Memory B cell (primary cell): ENCODE measurements around the gene ADGRA1.
A peak's percentile ranks its signal among the peaks of the same experiment; 100 is the strongest.

Source experiments
- ATAC-seq: fragments of 150-1000 bp; cut with Tn5 transposase; 2 replicates; pipeline ENCODE4 v1.10.0; 2021; ENCODE audit warnings: low read depth, mild to moderate bottlenecking, moderate library complexity
- DNase-seq, 2 donors: peaks; one replicate each; pipeline ENCODE4 v3.0.0; 2022; ENCODE audit warnings: low spot score in 2 of 2
- H3K27ac Mint-ChIP-seq: one replicate; pipeline ENCODE4 v1.8.0; 2022; ENCODE audit warnings: mild to moderate bottlenecking, moderate library complexity, mixed read lengths
- H3K27me3 Mint-ChIP-seq: one replicate; pipeline ENCODE4 v1.8.0; 2022; ENCODE audit warnings: mixed read lengths
- H3K36me3 Mint-ChIP-seq: one replicate; pipeline ENCODE4 v1.8.0; 2022; ENCODE audit warnings: mild to moderate bottlenecking, mixed read lengths
- H3K4me1 Mint-ChIP-seq: one replicate; pipeline ENCODE4 v1.8.0; 2022; ENCODE audit warnings: mixed read lengths
- H3K4me3 Mint-ChIP-seq: one replicate; pipeline ENCODE4 v1.8.0; 2022; ENCODE audit warnings: mild to moderate bottlenecking, moderate library complexity, mixed read lengths
- H3K9me3 Mint-ChIP-seq: one replicate; pipeline ENCODE4 v1.8.0; 2022; ENCODE audit warnings: mixed read lengths

The ADGRA1 gene

DNA sequence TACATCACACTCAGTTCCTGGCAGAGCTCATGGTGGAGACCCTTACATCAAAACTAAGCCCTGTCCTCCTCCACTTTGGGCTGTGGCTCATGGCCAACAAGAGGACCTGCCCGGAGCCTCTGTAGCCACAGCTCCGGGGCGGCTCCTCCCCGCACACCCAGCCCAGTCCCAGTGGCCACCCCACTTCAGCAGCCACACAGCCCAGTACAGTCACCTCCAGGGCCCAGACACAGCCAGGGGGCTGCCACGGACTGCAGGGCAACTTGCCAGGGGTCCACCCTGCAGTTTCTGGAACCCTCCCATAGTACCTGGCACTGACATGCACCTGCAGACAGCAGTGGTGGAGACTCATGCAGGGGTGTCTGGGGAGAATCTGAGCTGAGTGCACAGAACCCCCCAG, 11.8 kb downstream of the ADGRA1 start:
- no peak for DNase-seq
- Mint-ChIP-seq H3K36me3 (no peaks in the 10 kb centered on the region), H3K4me1 (peaks cover 2% of the 10 kb centered on the region), H3K27ac (no peak overlapping the region), H3K9me3 (no peaks in the 10 kb centered on the region), H3K27me3 (peaks cover 10% of the 10 kb centered on the region), H3K4me3 (no peak overlapping the region)
- no peak for ATAC-seq

DNA sequence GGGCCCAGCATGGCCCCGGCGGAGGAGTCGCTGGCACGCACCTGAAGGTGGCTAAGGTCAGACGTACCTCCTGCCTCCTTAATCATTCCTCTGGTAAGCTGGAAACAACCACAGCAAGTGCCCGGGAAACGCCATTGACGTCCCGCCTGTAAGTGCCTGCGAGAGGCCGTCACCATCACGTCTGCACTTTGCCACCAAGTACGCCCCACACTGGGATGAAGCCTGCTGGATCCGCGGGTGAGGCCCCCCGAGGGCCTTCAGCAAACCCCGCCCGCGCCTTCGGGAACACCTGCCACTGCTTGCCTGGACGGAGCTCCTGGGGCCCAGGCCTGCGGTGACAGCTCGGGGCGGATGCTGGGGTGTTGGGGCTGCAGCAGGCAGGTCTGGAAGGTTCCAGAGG, 12.5 kb downstream of the ADGRA1 start:
- DNase-seq: no peak
- Mint-ChIP-seq H3K9me3 (no peaks in the 10 kb centered on the region), H3K36me3 (no peaks in the 10 kb centered on the region), H3K4me1 (peaks cover 2% of the 10 kb centered on the region), H3K4me3 (no peak overlapping the region), H3K27me3 (peaks cover 10% of the 10 kb centered on the region), H3K27ac (no peak overlapping the region)
- no peak for ATAC-seq

DNA sequence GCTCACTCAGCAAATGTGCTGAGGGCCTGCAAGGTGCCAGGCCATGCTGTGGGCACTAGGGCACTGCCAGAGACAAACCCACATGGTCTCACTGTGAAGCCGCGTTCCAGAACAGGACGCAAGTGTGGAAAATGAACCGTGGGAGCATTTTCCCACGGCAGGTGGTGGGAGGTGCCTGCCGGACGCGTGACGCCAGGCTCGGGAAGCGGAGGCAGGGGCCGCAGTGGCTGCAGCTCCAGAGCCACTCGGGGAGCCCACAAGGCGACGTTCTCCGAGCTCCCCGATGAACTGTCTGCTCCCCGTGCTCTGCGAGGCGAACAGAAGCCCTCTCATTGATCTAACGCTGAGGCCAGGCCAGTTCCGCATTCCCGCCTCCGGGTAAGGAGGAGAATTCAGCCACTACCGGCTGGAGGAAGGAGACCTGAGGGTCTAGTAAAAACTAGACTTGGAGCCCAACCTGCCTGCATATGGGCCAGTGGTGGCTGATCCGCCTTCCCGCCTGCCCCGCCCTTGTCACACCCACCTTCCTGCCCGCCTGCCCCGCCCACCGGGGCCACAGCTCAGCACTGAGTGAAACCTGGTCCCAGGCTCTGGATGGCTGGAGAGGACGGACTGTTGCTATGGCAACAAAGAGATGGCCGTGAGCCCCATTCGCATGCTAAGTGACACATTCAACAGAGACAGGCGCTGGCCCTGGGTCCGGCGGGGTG, 13.1 kb downstream of the ADGRA1 start:
- no peak overlapping the region for H3K4me3 Mint-ChIP-seq
- DNase-seq: no peak
- no peaks in the 10 kb centered on the region for H3K9me3 Mint-ChIP-seq
- H3K36me3 Mint-ChIP-seq: no peaks in the 10 kb centered on the region
- H3K27ac Mint-ChIP-seq: no peak overlapping the region
- peaks cover 10% of the 10 kb centered on the region for H3K27me3 Mint-ChIP-seq
- peaks cover 2% of the 10 kb centered on the region for H3K4me1 Mint-ChIP-seq
- ATAC-seq: peak; percentile 27

- H3K9me3 Mint-ChIP-seq: no peaks in the 10 kb centered on the region
- H3K4me3 Mint-ChIP-seq: no peak overlapping the region
- H3K27ac Mint-ChIP-seq: no peak overlapping the region
- peaks cover 2% of the 10 kb centered on the region for H3K4me1 Mint-ChIP-seq
- H3K36me3 Mint-ChIP-seq: no peaks in the 10 kb centered on the region
- H3K27me3 Mint-ChIP-seq: peaks cover 10% of the 10 kb centered on the region
- DNase-seq: no peak
- ATAC-seq: no peak
Measured at GRCh38 chr10:133101416-133101810, 13.7 kb downstream of the ADGRA1 start.

DNA sequence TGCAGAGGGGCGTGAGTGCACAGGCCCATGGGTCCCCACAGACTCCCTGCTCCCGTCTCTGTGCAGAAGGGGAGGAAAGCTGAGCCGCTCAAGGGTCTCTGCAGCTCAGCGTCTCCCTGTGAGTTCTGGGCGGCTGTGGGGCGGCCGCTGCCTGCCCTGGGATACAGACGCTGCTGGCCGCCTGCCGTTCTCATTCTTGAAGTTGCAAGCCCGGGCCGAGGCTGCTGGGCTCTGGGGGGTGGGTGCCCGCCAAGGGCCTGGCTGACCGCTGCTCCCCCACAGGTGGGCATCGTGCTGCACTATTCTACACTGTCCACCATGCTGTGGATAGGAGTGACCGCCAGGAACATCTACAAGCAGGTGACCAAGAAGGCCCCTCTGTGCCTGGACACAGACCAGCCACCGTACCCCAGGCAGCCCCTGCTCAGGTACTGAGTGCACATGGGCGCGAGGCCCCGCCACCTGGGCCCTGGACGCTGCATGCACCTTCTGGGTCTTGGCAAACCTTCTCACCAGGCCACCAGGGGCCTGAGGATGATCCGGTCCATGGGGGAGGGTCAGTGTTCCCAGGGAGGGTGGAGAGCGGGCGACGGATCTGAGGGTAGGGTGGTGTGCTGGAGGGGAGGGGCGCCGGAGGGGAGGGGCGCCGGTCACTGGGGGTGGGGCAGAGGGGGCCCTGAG, 14.8 kb downstream of the ADGRA1 start:
- Mint-ChIP-seq H3K9me3 (peaks cover 8% of the 10 kb centered on the region), H3K4me3 (no peak overlapping the region), H3K27ac (no peak overlapping the region), H3K27me3 (peaks cover 10% of the 10 kb centered on the region), H3K36me3 (no peaks in the 10 kb centered on the region), H3K4me1 (peaks cover 2% of the 10 kb centered on the region)
- ATAC-seq: no peak
- DNase-seq: no peak

DNA sequence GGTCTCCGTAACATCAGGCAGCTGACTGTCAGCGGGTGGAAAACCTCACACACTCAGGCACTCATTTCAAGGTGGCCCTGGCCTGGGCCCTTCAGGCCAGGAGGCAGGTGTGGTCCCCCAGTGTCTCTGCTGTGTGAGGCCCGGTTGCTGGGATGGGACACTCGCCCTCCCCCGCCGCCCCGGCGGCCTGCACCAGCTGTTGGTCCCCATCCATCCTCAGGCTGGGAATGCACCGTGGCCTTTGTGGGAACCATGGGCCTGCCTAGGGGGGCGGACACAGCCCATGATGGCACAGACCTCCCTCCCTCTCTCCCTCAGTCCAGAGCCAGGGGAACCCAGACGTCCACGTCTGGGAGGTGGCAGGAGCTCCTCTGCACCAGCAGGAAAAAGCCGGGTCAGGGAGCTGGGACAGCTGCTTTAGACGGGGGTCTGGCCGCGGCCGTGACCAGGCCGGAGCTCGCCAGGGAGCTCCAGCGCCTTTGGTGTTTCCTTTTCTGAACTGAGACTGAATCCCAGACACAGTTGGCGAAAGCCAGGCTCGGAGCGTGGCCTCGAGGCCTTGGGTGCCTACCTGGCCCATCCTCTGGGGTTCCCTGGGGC, 15.7 kb downstream of the ADGRA1 start:
- no peak for ATAC-seq
- Mint-ChIP-seq H3K4me3 (no peak overlapping the region), H3K36me3 (no peaks in the 10 kb centered on the region), H3K9me3 (peaks cover 11% of the 10 kb centered on the region), H3K4me1 (peaks cover 2% of the 10 kb centered on the region), H3K27ac (no peak overlapping the region), H3K27me3 (peaks cover 10% of the 10 kb centered on the region)
- no peak for DNase-seq

- no peak overlapping the region for H3K4me3 Mint-ChIP-seq
- ATAC-seq: no peak
- DNase-seq: no peak
- no peak overlapping the region for H3K27ac Mint-ChIP-seq
- H3K27me3 Mint-ChIP-seq: peaks cover 9% of the 10 kb centered on the region
- H3K4me1 Mint-ChIP-seq: peaks cover 2% of the 10 kb centered on the region
- H3K9me3 Mint-ChIP-seq: peaks cover 16% of the 10 kb centered on the region
- peaks cover 2% of the 10 kb centered on the region for H3K36me3 Mint-ChIP-seq
Measured at GRCh38 chr10:133104068-133104962, 16.6 kb downstream of the ADGRA1 start.

DNA sequence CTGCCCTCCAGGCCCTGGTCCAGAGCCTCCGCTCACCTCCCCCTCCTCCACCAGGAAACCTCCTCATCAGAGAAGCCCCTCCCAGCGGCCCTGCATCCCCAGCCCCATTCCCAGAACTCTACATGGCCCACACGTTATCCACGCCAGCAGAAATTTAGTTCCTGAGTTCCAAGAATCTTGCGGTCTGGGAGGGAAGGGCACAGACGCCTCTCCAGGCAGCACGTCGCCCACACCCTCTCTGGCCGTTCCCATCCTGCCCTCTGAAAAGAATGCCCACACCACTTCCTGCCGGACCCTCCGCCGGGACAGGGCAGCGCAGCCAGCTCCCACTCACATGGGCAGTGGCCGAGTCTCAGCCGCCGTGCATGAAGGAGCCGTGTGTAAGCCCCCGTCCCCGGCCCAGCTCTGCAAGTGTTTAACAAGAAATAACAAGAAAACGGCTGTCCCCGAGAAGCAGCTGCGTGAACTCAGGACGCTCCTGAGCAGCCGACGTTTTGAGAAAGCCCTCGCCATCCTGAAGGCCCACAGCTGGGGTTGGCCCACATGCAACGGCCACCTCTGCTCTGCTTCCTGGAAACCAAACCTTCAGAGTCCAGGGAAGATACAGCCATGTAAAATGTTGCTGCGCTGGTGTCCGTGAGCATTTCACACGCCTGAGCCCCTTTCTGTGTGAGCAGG, 17.4 kb downstream of the ADGRA1 start:
- H3K36me3 Mint-ChIP-seq: peaks cover 5% of the 10 kb centered on the region
- H3K27ac Mint-ChIP-seq: no peak overlapping the region
- H3K27me3 Mint-ChIP-seq: peaks cover 10% of the 10 kb centered on the region
- ATAC-seq (no peak), DNase-seq (no peak)
- H3K9me3 Mint-ChIP-seq: peaks cover 19% of the 10 kb centered on the region
- H3K4me3 Mint-ChIP-seq: no peak overlapping the region
- peaks cover 2% of the 10 kb centered on the region for H3K4me1 Mint-ChIP-seq

- peaks cover 19% of the 10 kb centered on the region for H3K9me3 Mint-ChIP-seq
- ATAC-seq (no peak), DNase-seq (no peak)
- peaks cover 2% of the 10 kb centered on the region for H3K4me1 Mint-ChIP-seq
- no peak overlapping the region for H3K27ac Mint-ChIP-seq
- no peak overlapping the region for H3K4me3 Mint-ChIP-seq
- H3K36me3 Mint-ChIP-seq: peaks cover 5% of the 10 kb centered on the region
- H3K27me3 Mint-ChIP-seq: peaks cover 9% of the 10 kb centered on the region
Measured at GRCh38 chr10:133105686-133106390, 18.1 kb downstream of the ADGRA1 start.

DNA sequence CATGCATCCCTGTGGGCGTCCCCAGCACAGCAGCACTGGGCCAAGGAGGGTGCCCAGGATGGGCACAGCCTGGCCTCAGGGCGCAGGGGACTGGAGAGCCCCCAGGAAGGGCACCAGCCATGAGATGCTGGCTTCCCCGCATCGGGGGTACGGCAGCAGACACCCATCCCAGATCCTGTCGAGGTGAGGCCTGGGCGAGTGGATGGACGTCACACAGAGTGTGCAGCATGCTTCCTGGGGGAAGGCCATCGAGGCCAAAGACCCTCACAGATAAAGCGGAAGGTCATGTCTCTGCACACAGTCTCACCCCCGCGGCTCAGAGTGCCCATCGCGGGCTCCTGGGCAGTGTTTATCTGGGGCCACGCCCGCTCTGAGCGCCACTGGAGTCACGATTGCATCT, 18.8 kb downstream of the ADGRA1 start:
- ATAC-seq (no peak), DNase-seq (no peak)
- Mint-ChIP-seq H3K27ac (no peak overlapping the region), H3K9me3 (peaks cover 19% of the 10 kb centered on the region), H3K4me3 (no peak overlapping the region), H3K36me3 (peaks cover 5% of the 10 kb centered on the region), H3K4me1 (no peaks in the 10 kb centered on the region), H3K27me3 (peaks cover 7% of the 10 kb centered on the region)

GRCh38 chr10:133107442-133107841, 19.7 kb downstream of the ADGRA1 start:
- Mint-ChIP-seq H3K27ac (no peak overlapping the region), H3K27me3 (peaks cover 8% of the 10 kb centered on the region), H3K4me1 (no peaks in the 10 kb centered on the region), H3K9me3 (peaks cover 19% of the 10 kb centered on the region), H3K4me3 (no peak overlapping the region), H3K36me3 (peaks cover 5% of the 10 kb centered on the region)
- no peak for ATAC-seq
- no peak for DNase-seq

DNA sequence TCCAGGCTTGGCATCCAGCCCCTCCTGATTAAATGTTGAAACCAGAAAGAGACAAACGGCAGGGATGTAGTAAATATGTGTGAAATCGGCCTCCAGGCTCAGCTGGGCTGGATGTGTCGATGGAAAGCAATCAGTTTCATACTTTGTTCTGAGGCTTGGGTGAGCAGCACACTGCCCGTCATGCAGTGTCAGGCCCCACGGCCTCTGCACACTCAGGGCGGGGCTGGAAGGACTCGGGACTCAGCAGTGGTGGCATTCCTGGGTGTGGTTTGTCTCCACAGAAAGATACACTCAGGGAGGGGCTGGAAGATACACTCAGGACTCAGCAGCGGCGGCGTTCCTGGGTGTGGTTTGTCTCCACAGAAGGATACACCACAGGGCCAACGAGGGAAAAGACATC, 22.0 kb downstream of the ADGRA1 start:
- Mint-ChIP-seq H3K4me1 (no peaks in the 10 kb centered on the region), H3K9me3 (peaks cover 21% of the 10 kb centered on the region), H3K27me3 (peaks cover 8% of the 10 kb centered on the region), H3K4me3 (no peak overlapping the region), H3K27ac (no peak overlapping the region), H3K36me3 (peaks cover 5% of the 10 kb centered on the region)
- ATAC-seq (no peak), DNase-seq (no peak)

DNA sequence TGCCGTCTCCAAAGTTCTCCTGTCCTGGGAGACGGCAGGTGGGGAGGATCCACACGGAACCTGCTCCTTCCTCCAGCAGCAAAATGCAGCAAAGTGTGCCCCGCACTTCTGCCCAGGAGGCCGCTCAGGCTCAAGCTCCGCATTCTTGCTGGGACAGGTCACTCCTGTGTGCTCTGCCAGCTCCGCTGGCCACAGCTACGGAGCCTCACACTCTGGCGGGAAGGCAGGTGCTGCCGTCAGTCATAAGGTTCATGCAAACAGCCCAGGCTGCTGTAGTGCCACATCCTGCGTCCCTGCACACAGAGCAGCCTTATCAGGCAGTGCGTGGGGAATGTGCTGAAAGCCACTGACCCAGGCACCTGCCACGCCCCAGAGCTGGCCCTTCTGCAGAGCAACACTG, 22.4 kb downstream of the ADGRA1 start:
- DNase-seq (no peak), ATAC-seq (no peak)
- Mint-ChIP-seq H3K27ac (no peak overlapping the region), H3K27me3 (peaks cover 8% of the 10 kb centered on the region), H3K36me3 (peaks cover 5% of the 10 kb centered on the region), H3K9me3 (peaks cover 21% of the 10 kb centered on the region), H3K4me1 (no peaks in the 10 kb centered on the region), H3K4me3 (no peak overlapping the region)
